Fibroblast of mammary gland (primary cell): ENCODE results near the gene KCTD16.

Source experiments
- DNase-seq: peaks from one replicate; pipeline ENCODE4 v3.0.0-alpha.2; 2010; ENCODE audit warnings: low read depth
- H3K4me3 ChIP-seq: 2 replicates; pipeline ENCODE4 v1.5.1; 2011; ENCODE audit warnings: low read depth, mild to moderate bottlenecking, low read length, moderate library complexity; ENCODE audit not compliant: control insufficient read depth
- TF ChIP-seq, protein P1 (sequence below): conservative IDR thresholded peaks from 2 replicates; pipeline ENCODE4 v1.5.1; 2011; ENCODE audit warnings: low read depth, low read length, inconsistent platforms; ENCODE audit not compliant: control insufficient read depth, insufficient read depth

The KCTD16 gene

DNA sequence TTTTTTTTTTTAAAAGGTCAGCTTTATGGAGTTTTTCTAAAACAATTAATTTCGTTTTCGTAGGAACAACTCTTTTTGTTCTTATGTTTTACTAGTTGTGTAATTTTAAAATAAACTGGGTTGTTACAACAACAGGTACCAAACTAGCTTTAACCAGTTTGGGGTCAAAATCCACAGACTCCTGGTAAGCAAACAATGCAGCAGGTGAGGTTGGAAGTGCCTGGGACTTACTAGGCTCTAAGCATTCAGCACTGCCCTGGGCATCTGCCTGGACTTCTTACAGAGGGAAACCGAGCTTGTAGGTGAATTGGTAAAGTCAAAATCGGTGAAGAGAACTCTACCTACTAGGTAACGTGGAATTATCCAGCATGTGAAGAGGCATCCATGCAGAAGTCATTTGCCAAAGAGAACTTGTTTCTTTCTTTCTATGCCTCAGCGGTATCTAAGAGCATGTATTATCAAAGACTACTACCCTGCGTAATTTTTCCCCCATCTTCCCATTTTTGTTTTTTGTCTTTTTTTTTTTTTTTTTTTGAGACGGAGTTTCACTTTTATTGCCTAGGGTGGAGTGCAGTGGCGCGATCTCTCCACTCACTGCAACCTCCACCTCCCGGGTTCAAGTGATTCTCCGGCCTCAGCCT lies 145.4 kb downstream of the KCTD16 start:
- H3K4me3 ChIP-seq, result no peak overlapping the region
- no peak for DNase-seq
- TF ChIP-seq, protein P1, sequence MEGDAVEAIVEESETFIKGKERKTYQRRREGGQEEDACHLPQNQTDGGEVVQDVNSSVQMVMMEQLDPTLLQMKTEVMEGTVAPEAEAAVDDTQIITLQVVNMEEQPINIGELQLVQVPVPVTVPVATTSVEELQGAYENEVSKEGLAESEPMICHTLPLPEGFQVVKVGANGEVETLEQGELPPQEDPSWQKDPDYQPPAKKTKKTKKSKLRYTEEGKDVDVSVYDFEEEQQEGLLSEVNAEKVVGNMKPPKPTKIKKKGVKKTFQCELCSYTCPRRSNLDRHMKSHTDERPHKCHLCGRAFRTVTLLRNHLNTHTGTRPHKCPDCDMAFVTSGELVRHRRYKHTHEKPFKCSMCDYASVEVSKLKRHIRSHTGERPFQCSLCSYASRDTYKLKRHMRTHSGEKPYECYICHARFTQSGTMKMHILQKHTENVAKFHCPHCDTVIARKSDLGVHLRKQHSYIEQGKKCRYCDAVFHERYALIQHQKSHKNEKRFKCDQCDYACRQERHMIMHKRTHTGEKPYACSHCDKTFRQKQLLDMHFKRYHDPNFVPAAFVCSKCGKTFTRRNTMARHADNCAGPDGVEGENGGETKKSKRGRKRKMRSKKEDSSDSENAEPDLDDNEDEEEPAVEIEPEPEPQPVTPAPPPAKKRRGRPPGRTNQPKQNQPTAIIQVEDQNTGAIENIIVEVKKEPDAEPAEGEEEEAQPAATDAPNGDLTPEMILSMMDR, result no peak

- TF ChIP-seq, protein P1, result no peak
- no peak for DNase-seq
- no peak overlapping the region for H3K4me3 ChIP-seq
These were observed 147.3 kb downstream of the KCTD16 start for GRCh38 chr5:144318011-144318410.

DNA sequence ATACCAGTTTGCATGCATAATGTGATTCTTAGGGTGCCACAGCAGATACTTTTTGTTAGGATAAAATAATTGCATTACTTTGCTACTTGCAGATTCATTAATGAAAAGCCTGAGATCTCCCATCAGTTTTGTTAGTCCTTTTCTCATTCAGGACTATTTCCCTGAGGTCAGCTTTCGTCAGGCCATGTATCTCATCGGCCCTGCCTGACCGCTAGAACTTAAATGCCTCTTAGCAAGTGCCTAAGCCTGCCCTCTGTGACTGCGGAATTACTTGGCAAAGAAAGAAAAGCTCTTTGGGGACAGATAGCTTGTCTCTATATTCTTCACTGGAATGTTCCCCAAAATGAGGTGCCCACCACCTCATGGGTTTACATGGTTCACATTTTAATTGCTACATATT lies 147.8 kb downstream of the KCTD16 start:
- TF ChIP-seq, protein P1, result no peak
- no peak for DNase-seq
- no peak overlapping the region for H3K4me3 ChIP-seq

DNA sequence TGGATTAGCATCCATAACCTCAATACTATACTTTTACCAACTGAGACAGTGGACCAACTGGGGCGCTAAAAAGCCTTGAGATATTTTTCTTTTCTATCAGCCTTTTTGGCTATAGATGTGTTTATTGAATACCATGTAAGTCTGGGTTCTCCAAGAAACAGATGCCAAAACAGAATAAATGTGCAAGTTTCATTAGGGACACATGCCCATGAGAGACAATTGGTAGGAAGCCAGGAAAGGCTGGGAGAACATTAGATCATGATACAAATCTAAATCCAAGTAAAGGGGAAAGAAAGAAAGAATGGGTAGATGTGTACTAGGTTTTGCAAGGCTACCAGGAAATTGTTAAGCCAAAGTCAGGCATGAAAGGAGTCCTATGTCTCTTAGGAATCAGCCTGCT lies 152.5 kb downstream of the KCTD16 start:
- DNase-seq, result no peak
- no peak overlapping the region for H3K4me3 ChIP-seq
- TF ChIP-seq, protein P1, result no peak

DNA sequence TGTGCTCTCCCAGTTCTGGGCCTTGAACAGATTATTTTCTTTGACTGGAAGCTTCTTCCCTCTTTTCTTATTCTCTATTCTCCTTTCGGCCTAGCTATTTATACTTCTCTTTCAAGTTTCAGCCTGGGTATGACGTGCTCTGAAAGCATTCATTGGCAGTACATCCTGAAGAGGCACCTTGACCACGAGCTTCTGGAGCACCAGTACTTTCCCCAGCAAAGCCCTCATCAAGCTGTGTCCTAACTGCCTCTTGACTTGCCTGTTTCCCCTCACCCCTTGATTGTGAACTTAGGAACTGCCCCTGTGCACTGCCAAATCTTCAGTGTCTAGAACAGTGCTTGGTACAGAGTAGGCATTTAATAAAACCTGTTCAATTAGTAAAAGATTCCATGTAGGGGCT lies 154.9 kb downstream of the KCTD16 start:
- H3K4me3 ChIP-seq, result no peak overlapping the region
- TF ChIP-seq, protein P1, result no peak
- DNase-seq, result no peak

GRCh38 chr5:144328494-144328893 lies 157.8 kb downstream of the KCTD16 start:
- DNase-seq, result no peak
- TF ChIP-seq, protein P1, result no peak
- H3K4me3 ChIP-seq, result no peak overlapping the region

GRCh38 chr5:144328980-144329379 lies 158.3 kb downstream of the KCTD16 start:
- no peak overlapping the region for H3K4me3 ChIP-seq
- TF ChIP-seq, protein P1, result no peak
- no peak for DNase-seq
